Liver (tissue), 9 donors: Measurements from ENCODE around the gene ANKMY2. TPM values are rescaled to one million over a fixed set of nuclear protein-coding genes. Genes with fewer than 3 reads are reported as not detected.

Experiments used
- DNase-seq: peaks from one replicate; pipeline ENCODE4 v3.0.0-alpha.2; 2017; ENCODE audit warnings: low spot score
- H3K27ac ChIP-seq, 2 donors: one replicate each; pipeline ENCODE4 v1.7.0; 2013; ENCODE audit warnings: inconsistent platforms in 2 of 2, low read length in 2 of 2, control low read depth in 1 of 2, low read depth in 1 of 2, mild to moderate bottlenecking in 1 of 2
- H3K27me3 ChIP-seq, 4 donors: one replicate each; pipeline versions ENCODE4 v1.6.1 to v1.7.0; 2013; ENCODE audit warnings: low read length in 3 of 4, inconsistent platforms in 1 of 4, mild to moderate bottlenecking in 1 of 4, moderate library complexity in 1 of 4; ENCODE audit not compliant: control insufficient read depth in 4 of 4, insufficient read depth in 4 of 4
- H3K36me3 ChIP-seq, 4 donors: one replicate each; pipeline versions ENCODE4 v1.6.1 to v1.7.0; 2013; ENCODE audit warnings: low read length in 3 of 4, mild to moderate bottlenecking in 3 of 4, low read depth in 1 of 4, moderate library complexity in 1 of 4; ENCODE audit not compliant: control insufficient read depth in 4 of 4, insufficient read depth in 3 of 4
- H3K4me1 ChIP-seq, 4 donors: one replicate each; pipeline versions ENCODE4 v1.6.1 to v1.7.0; 2013; ENCODE audit warnings: low read length in 3 of 4, mild to moderate bottlenecking in 3 of 4, moderate library complexity in 1 of 4; ENCODE audit not compliant: control insufficient read depth in 4 of 4, insufficient read depth in 4 of 4
- H3K4me3 ChIP-seq, 3 donors: one replicate each; pipeline versions ENCODE4 v1.6.1 to v1.7.0; 2013; ENCODE audit warnings: low read length in 3 of 3, control low read depth in 1 of 3, low read depth in 1 of 3, mild to moderate bottlenecking in 1 of 3
- H3K9ac ChIP-seq, 2 donors: one replicate each; pipeline ENCODE4 v1.7.0; 2013; ENCODE audit warnings: low read length in 2 of 2, mild to moderate bottlenecking in 2 of 2, moderate library complexity in 2 of 2, control low read depth in 1 of 2, low read depth in 1 of 2
- H3K9me3 ChIP-seq, 4 donors: one replicate each; pipeline versions ENCODE4 v1.6.1 to v1.7.0; 2013; ENCODE audit warnings: low read length in 3 of 4; ENCODE audit not compliant: control insufficient read depth in 4 of 4
- EGR1 ChIP-seq, 2 donors: IDR thresholded peaks; 2 replicates each; pipeline ENCODE4 v1.6.1; 2016 to 2018; ENCODE audit warnings: antibody characterized with exemption in 2 of 2, low read depth in 2 of 2
- FOXA1 ChIP-seq: IDR thresholded peaks from 2 replicates; pipeline ENCODE4 v1.6.1; 2016; ENCODE audit warnings: antibody characterized with exemption
- FOXA2 ChIP-seq: IDR thresholded peaks from 2 replicates; pipeline ENCODE4 v1.6.1; 2016; ENCODE audit warnings: antibody characterized with exemption
- GABPA ChIP-seq, 2 donors: IDR thresholded peaks in 1 of 2; conservative IDR thresholded peaks in 1 of 2; 2 replicates each; pipeline ENCODE4 v1.6.1; 2016; ENCODE audit warnings: antibody characterized with exemption in 2 of 2, mild to moderate bottlenecking in 1 of 2, moderate library complexity in 1 of 2
- HNF4A ChIP-seq, 2 donors: conservative IDR thresholded peaks; 2 replicates each; pipeline ENCODE4 v1.6.1; 2016; ENCODE audit warnings: antibody characterized with exemption in 2 of 2, mild to moderate bottlenecking in 2 of 2
- HNF4G ChIP-seq: IDR thresholded peaks from 2 replicates; pipeline ENCODE4 v1.6.1; 2016; ENCODE audit warnings: antibody characterized with exemption
- JUND ChIP-seq, 2 donors: IDR thresholded peaks; 2 replicates each; pipeline ENCODE4 v1.6.1; 2016; ENCODE audit warnings: antibody characterized with exemption in 2 of 2
- NR2F2 ChIP-seq: IDR thresholded peaks from 2 replicates; pipeline ENCODE4 v1.6.1; 2016; ENCODE audit warnings: antibody characterized with exemption
- RAD21 ChIP-seq, 2 donors: IDR thresholded peaks; 2 replicates each; pipeline ENCODE4 v1.6.1; 2016; ENCODE audit warnings: antibody characterized with exemption in 2 of 2, mild to moderate bottlenecking in 2 of 2
- RXRA ChIP-seq, 2 donors: IDR thresholded peaks; 2 replicates each; pipeline ENCODE4 v1.6.1; 2017 to 2018; ENCODE audit warnings: antibody characterized with exemption in 2 of 2, mild to moderate bottlenecking in 1 of 2
- SP1 ChIP-seq: IDR thresholded peaks from 2 replicates; pipeline ENCODE4 v1.6.1; 2018; ENCODE audit warnings: antibody characterized with exemption, mild to moderate bottlenecking
- TAF1 ChIP-seq: conservative IDR thresholded peaks from 2 replicates; pipeline ENCODE4 v1.6.1; 2016; ENCODE audit warnings: antibody characterized with exemption, mild to moderate bottlenecking
- YY1 ChIP-seq: IDR thresholded peaks from 2 replicates; pipeline ENCODE4 v1.6.1; 2016; ENCODE audit warnings: antibody characterized with exemption, mild to moderate bottlenecking
- WGBS: extraction: QIAGEN DNeasy Blood & Tissue Kit; methylation state at CpG from one replicate; pipeline ENCODE4 v1.1.7; 2013; 5-methylcytosine and 5-hydroxymethylcytosine counted together
- polyA plus RNA-seq, 2 donors: library from polyadenylated mRNA; stranded (reverse) in 1 of 2; unstranded in 1 of 2; fragments of 200-250 nt in 1 of 2; fragments of >200 nt in 1 of 2; fragmentation: Nextera tagmentation in 1 of 2; extraction: Ambion mirVana in 1 of 2; gene quantifications; one replicate each; pipeline versions ENCODE4 v1.2.1 to v1.2.3, GENCODE V29; 2013 to 2015
- total RNA-seq, 2 donors: library from RNA; depleted of rRNA; stranded (reverse); fragments of >200 nt; gene quantifications; one replicate each; pipeline ENCODE4 v1.2.3, GENCODE V29; 2014
- TF ChIP-seq, protein P1 (sequence below): fragments of 150-350 bp; IDR thresholded peaks from 2 replicates; pipeline ENCODE4 v1.5.1; 2017; ENCODE audit warnings: improper control_type of control experiment, low read depth, low read length; ENCODE audit not compliant: missing input control
- TF ChIP-seq, protein P2 (sequence below): IDR thresholded peaks from 2 replicates; pipeline ENCODE4 v1.6.1; 2016; ENCODE audit warnings: antibody characterized with exemption
- TF ChIP-seq, protein P3 (sequence below): IDR thresholded peaks from 2 replicates; pipeline ENCODE4 v1.6.1; 2016; ENCODE audit warnings: antibody characterized with exemption
- TF ChIP-seq, protein P4 (sequence below): IDR thresholded peaks from 2 replicates; pipeline ENCODE4 v1.6.1; 2016; ENCODE audit warnings: antibody characterized with exemption, mild to moderate bottlenecking
- TF ChIP-seq, protein P5 (sequence below): IDR thresholded peaks from 2 replicates; pipeline ENCODE4 v1.6.1; 2016; ENCODE audit warnings: antibody characterized with exemption
- donor health status: healthy.
- donor health status: healthy.
- donor health status: healthy.
- donor health status: healthy.
- donor health status: healthy.

Gene ANKMY2
- total and polyA plus RNA-seq, 4 donors, result 2.7 to 11.4 (median 5.4) TPM

DNA sequence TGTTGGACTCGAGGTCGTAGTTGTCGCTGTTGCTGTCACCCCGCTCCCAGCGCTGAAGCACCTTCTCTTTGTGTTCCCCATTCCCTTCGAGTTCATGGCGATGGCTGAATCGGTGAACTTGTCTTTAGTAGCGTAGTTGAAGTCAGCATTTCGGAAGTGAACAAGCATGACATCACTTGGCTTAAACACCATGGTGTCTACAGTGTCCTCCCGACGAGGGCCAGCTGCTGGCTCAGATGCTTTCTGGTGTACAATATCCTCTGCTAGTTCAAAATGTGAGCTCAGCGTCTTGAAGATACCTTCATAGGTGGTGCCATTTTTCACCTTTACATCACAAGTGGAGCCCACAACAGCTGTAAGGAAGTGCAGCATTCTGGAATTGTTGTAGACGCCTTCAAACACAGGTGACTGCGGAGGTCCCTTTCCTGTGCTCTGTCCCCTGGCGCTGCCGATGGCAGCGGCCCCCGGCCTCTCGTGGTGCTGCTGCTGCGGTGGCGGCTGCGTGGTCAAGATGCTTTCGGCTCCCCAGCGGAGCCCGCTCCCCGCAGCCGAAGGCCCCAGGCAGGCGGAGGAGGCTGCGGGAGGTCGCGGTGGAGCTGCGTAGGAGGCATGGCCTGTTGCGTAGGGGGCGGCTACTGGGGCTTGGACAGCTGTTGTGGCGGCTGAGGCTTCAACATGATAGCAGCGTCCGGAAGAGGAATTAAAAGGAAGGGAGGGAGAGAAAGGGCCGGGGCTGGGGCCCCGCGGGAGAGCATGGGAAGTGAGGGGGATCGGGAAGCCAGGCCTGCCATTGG, 59.3 kb downstream of the ANKMY2 start:
- H3K4me1 ChIP-seq, result no peaks in the 10 kb centered on the region
- H3K4me3 ChIP-seq, result no peak overlapping the region
- TF ChIP-seq, protein P1, sequence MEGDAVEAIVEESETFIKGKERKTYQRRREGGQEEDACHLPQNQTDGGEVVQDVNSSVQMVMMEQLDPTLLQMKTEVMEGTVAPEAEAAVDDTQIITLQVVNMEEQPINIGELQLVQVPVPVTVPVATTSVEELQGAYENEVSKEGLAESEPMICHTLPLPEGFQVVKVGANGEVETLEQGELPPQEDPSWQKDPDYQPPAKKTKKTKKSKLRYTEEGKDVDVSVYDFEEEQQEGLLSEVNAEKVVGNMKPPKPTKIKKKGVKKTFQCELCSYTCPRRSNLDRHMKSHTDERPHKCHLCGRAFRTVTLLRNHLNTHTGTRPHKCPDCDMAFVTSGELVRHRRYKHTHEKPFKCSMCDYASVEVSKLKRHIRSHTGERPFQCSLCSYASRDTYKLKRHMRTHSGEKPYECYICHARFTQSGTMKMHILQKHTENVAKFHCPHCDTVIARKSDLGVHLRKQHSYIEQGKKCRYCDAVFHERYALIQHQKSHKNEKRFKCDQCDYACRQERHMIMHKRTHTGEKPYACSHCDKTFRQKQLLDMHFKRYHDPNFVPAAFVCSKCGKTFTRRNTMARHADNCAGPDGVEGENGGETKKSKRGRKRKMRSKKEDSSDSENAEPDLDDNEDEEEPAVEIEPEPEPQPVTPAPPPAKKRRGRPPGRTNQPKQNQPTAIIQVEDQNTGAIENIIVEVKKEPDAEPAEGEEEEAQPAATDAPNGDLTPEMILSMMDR, result no peak
- TF ChIP-seq SP1, result no peak
- no peak overlapping the region for H3K9ac ChIP-seq
- H3K36me3 ChIP-seq, result no peaks in the 10 kb centered on the region
- H3K27me3 ChIP-seq, result no peaks in the 10 kb centered on the region
- H3K27ac ChIP-seq, result no peak overlapping the region
- 84% methylated on average over 42 of the region's 42 CpGs for WGBS
- no peak for DNase-seq
- H3K9me3 ChIP-seq, result peaks cover 0 to 2% (median 0%) of the 10 kb centered on the region in 4 donors

DNA sequence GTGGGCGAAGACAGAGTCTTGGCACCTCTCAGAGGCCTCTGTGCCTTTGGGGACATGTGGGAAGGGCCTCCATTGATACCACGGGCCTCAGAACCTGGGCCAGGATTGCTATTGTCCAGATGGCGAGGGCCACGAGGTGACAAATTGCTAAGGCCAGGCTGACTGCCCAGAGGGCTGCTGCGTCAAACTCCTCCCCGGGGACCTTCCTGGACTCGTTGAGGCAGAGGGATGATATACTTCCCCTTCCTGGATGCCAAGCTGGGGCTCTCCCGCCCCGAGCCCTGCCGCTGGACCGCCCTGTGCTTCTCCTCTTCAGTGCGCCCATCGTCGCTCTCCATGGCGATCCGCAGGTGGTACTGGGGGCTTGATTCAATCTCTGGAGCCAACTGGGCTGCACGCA, 60.0 kb downstream of the ANKMY2 start:
- DNase-seq, result no peak
- no peak overlapping the region for H3K9ac ChIP-seq
- H3K4me3 ChIP-seq, result no peak overlapping the region
- no peak overlapping the region for H3K27ac ChIP-seq
- no peaks in the 10 kb centered on the region for H3K27me3 ChIP-seq
- H3K9me3 ChIP-seq, result peaks cover 0 to 2% (median 0%) of the 10 kb centered on the region in 4 donors
- 97% methylated on average over 17 of the region's 17 CpGs for WGBS
- H3K4me1 ChIP-seq, result no peaks in the 10 kb centered on the region
- H3K36me3 ChIP-seq, result no peaks in the 10 kb centered on the region
- TF ChIP-seq, protein P2, sequence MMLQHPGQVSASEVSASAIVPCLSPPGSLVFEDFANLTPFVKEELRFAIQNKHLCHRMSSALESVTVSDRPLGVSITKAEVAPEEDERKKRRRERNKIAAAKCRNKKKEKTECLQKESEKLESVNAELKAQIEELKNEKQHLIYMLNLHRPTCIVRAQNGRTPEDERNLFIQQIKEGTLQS, result no peak
- TF ChIP-seq HNF4G, result no peak
- TF ChIP-seq EGR1 (IDR thresholded peaks at IDR 0.05; ENCODE audit: low read depth in 2 of 2), result no peak
- TF ChIP-seq RAD21 (IDR thresholded peaks at IDR 0.05), result no peak
- TF ChIP-seq RXRA (IDR thresholded peaks at IDR 0.05), result no peak
- no peak for TF ChIP-seq YY1
- no peak for TF ChIP-seq NR2F2
- TF ChIP-seq JUND (IDR thresholded peaks at IDR 0.05), result no peak
- no peak for TF ChIP-seq SP1
- no peak for TF ChIP-seq HNF4A (conservative IDR thresholded peaks at IDR 0.05)
- no peak for TF ChIP-seq GABPA (IDR thresholded peaks at IDR 0.05 in 1 of 2, conservative IDR thresholded peaks at IDR 0.05 in 1 of 2)
- TF ChIP-seq, protein P1, result no peak
- TF ChIP-seq TAF1, result no peak
- TF ChIP-seq, protein P3, sequence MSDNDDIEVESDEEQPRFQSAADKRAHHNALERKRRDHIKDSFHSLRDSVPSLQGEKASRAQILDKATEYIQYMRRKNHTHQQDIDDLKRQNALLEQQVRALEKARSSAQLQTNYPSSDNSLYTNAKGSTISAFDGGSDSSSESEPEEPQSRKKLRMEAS, result no peak
- TF ChIP-seq, protein P4, sequence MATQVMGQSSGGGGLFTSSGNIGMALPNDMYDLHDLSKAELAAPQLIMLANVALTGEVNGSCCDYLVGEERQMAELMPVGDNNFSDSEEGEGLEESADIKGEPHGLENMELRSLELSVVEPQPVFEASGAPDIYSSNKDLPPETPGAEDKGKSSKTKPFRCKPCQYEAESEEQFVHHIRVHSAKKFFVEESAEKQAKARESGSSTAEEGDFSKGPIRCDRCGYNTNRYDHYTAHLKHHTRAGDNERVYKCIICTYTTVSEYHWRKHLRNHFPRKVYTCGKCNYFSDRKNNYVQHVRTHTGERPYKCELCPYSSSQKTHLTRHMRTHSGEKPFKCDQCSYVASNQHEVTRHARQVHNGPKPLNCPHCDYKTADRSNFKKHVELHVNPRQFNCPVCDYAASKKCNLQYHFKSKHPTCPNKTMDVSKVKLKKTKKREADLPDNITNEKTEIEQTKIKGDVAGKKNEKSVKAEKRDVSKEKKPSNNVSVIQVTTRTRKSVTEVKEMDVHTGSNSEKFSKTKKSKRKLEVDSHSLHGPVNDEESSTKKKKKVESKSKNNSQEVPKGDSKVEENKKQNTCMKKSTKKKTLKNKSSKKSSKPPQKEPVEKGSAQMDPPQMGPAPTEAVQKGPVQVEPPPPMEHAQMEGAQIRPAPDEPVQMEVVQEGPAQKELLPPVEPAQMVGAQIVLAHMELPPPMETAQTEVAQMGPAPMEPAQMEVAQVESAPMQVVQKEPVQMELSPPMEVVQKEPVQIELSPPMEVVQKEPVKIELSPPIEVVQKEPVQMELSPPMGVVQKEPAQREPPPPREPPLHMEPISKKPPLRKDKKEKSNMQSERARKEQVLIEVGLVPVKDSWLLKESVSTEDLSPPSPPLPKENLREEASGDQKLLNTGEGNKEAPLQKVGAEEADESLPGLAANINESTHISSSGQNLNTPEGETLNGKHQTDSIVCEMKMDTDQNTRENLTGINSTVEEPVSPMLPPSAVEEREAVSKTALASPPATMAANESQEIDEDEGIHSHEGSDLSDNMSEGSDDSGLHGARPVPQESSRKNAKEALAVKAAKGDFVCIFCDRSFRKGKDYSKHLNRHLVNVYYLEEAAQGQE, result no peak
- TF ChIP-seq FOXA1, result no peak
- TF ChIP-seq FOXA2, result no peak
- TF ChIP-seq, protein P5, sequence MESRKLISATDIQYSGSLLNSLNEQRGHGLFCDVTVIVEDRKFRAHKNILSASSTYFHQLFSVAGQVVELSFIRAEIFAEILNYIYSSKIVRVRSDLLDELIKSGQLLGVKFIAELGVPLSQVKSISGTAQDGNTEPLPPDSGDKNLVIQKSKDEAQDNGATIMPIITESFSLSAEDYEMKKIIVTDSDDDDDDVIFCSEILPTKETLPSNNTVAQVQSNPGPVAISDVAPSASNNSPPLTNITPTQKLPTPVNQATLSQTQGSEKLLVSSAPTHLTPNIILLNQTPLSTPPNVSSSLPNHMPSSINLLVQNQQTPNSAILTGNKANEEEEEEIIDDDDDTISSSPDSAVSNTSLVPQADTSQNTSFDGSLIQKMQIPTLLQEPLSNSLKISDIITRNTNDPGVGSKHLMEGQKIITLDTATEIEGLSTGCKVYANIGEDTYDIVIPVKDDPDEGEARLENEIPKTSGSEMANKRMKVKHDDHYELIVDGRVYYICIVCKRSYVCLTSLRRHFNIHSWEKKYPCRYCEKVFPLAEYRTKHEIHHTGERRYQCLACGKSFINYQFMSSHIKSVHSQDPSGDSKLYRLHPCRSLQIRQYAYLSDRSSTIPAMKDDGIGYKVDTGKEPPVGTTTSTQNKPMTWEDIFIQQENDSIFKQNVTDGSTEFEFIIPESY, result no peak
